Parathyroid adenoma (tissue), 2 donors: ENCODE data around the gene HOXC6.

Source experiments
- H2AFZ ChIP-seq: fragments of 300-600 bp; sonication (generic); one replicate; pipeline ENCODE4 v1.7.0; 2017; ENCODE audit warnings: antibody characterized with exemption, mild to moderate bottlenecking
- H3K27ac ChIP-seq: fragments of 300-600 bp; sonication (generic); one replicate; pipeline ENCODE4 v1.7.0; 2017
- H3K27me3 ChIP-seq: fragments of 300-600 bp; sonication (generic); one replicate; pipeline ENCODE4 v1.7.0; 2017; ENCODE audit warnings: low read length; ENCODE audit not compliant: control insufficient read depth, insufficient read depth
- H3K36me3 ChIP-seq: fragments of 300-600 bp; sonication (generic); one replicate; pipeline ENCODE4 v1.7.0; 2017; ENCODE audit warnings: low read length; ENCODE audit not compliant: control insufficient read depth, insufficient read depth
- H3K4me1 ChIP-seq: fragments of 300-600 bp; sonication (generic); one replicate; pipeline ENCODE4 v1.7.0; 2017; ENCODE audit warnings: control low read depth
- H3K4me2 ChIP-seq: fragments of 300-600 bp; sonication (generic); one replicate; pipeline ENCODE4 v1.7.0; 2017; ENCODE audit warnings: low read length
- H3K4me3 ChIP-seq: fragments of 300-600 bp; sonication (generic); one replicate; pipeline ENCODE4 v1.7.0; 2017; ENCODE audit warnings: low read depth, low read length
- H3K79me2 ChIP-seq: fragments of 300-600 bp; sonication (generic); one replicate; pipeline ENCODE4 v1.7.0; 2017; ENCODE audit warnings: control low read depth
- H3K9ac ChIP-seq: fragments of 300-600 bp; sonication (generic); one replicate; pipeline ENCODE4 v1.7.0; 2017; ENCODE audit warnings: mild to moderate bottlenecking
- H3K9me3 ChIP-seq: fragments of 300-600 bp; sonication (generic); one replicate; pipeline ENCODE4 v1.7.0; 2017; ENCODE audit warnings: low read length; ENCODE audit not compliant: control insufficient read depth
- TF ChIP-seq, protein P1 (sequence below): fragments of 300-600 bp; sonication (generic); IDR thresholded peaks from one replicate; pipeline ENCODE4 v1.7.0; 2017; ENCODE audit warnings: antibody characterized with exemption, mild to moderate bottlenecking
- donor health status: primary hyperparathyroidism.

The HOXC6 gene

DNA sequence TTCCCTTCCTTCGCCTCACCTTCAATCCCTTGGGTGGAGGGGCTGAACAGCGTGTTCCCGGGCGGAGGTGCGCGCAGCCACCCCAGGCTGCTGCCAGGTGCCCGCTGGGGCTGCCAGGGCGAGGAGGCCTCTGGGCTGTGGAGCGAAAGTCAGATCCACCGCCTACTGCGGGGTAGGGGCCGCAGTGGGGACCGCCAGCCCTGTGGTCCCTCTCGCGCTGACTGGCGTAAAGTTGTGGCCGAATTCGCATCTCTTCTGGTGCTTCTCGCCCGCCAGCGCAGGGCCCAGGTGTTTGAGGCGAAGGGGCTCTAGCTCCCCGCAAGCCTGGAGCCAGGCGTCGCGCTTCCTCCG is 18.5 kb downstream of the HOXC6 start:
- no peaks in the 10 kb centered on the region for H3K9me3 ChIP-seq
- H3K4me1 ChIP-seq: no peaks in the 10 kb centered on the region
- H3K36me3 ChIP-seq: no peaks in the 10 kb centered on the region
- H3K27me3 ChIP-seq: peaks cover 16% of the 10 kb centered on the region
- no peak overlapping the region for H3K4me2 ChIP-seq
- TF ChIP-seq, protein P1, sequence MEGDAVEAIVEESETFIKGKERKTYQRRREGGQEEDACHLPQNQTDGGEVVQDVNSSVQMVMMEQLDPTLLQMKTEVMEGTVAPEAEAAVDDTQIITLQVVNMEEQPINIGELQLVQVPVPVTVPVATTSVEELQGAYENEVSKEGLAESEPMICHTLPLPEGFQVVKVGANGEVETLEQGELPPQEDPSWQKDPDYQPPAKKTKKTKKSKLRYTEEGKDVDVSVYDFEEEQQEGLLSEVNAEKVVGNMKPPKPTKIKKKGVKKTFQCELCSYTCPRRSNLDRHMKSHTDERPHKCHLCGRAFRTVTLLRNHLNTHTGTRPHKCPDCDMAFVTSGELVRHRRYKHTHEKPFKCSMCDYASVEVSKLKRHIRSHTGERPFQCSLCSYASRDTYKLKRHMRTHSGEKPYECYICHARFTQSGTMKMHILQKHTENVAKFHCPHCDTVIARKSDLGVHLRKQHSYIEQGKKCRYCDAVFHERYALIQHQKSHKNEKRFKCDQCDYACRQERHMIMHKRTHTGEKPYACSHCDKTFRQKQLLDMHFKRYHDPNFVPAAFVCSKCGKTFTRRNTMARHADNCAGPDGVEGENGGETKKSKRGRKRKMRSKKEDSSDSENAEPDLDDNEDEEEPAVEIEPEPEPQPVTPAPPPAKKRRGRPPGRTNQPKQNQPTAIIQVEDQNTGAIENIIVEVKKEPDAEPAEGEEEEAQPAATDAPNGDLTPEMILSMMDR: no peak
- no peak overlapping the region for H3K9ac ChIP-seq
- no peak overlapping the region for H3K27ac ChIP-seq
- no peaks in the 10 kb centered on the region for H3K79me2 ChIP-seq
- H2AFZ ChIP-seq: no peak overlapping the region
- H3K4me3 ChIP-seq: no peak overlapping the region

DNA sequence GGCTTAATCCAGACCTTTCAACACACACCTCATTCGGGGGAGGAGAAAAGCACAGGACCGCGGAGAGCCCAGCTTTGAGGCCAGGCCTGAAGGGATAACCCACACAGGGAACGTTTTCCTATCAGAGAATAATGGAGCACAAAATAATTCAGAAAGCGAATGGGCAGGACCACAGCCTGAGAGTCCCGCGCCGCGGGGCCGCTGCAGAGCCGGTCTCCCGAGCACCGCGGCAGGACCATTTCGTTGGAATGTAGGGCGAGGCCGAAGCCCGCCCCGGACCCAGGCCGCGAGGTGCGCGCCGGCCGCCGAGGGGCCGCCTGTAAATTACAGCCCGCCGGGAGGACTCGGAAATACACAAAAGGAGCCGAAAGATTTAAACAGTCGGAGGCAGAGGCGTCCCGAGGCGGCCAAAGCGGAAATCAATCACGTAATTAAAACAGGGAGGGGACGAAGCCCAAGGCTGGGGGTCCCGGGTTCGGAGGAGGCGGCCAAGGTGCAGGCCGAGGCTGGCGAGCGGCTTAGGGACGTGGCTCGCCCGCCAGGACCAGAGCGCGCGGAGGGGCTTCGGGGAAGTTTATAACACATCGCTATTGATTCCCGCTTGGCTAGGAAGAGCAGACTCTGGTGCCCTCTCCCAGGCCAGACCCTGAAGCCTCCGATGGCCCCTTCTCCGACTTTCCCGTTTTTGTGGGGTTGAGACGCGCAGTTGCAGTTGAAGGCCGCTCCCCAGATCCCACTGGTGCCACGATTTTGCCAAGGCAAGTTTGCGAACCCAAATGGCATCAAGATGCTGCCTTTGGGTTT is 19.1 kb downstream of the HOXC6 start:
- Histone ChIP-seq H3K27me3 (peaks cover 16% of the 10 kb centered on the region), H3K9me3 (no peaks in the 10 kb centered on the region), H3K36me3 (no peaks in the 10 kb centered on the region), H3K27ac (no peak overlapping the region), H3K4me3 (no peak overlapping the region), H3K4me1 (no peaks in the 10 kb centered on the region), H3K9ac (no peak overlapping the region), H2AFZ (no peak overlapping the region), H3K4me2 (no peak overlapping the region), H3K79me2 (no peaks in the 10 kb centered on the region)
- TF ChIP-seq, protein P1: no peak

DNA sequence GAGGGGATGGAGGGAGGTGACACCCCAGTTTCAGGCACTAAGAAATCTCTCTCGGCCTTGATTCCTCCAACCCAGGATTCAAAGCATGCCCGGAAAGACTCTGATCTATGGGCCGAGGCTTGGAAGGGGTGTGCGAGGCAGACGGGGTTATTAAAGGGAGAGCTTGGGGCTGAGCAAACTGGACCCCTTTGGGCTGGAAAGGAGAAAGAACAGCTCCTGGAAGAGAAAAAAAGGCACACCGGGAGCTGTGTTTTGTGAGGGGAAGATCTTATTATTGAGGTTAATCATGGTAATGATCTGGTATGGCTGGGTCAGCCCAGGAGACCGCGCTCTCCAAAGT is 19.7 kb downstream of the HOXC6 start:
- H3K4me1 ChIP-seq: no peaks in the 10 kb centered on the region
- peaks cover 16% of the 10 kb centered on the region for H3K27me3 ChIP-seq
- H3K9ac ChIP-seq: no peak overlapping the region
- H3K4me2 ChIP-seq: no peak overlapping the region
- no peak overlapping the region for H3K4me3 ChIP-seq
- H3K9me3 ChIP-seq: no peaks in the 10 kb centered on the region
- no peak overlapping the region for H2AFZ ChIP-seq
- no peak overlapping the region for H3K27ac ChIP-seq
- TF ChIP-seq, protein P1: no peak
- no peaks in the 10 kb centered on the region for H3K36me3 ChIP-seq
- no peaks in the 10 kb centered on the region for H3K79me2 ChIP-seq

DNA sequence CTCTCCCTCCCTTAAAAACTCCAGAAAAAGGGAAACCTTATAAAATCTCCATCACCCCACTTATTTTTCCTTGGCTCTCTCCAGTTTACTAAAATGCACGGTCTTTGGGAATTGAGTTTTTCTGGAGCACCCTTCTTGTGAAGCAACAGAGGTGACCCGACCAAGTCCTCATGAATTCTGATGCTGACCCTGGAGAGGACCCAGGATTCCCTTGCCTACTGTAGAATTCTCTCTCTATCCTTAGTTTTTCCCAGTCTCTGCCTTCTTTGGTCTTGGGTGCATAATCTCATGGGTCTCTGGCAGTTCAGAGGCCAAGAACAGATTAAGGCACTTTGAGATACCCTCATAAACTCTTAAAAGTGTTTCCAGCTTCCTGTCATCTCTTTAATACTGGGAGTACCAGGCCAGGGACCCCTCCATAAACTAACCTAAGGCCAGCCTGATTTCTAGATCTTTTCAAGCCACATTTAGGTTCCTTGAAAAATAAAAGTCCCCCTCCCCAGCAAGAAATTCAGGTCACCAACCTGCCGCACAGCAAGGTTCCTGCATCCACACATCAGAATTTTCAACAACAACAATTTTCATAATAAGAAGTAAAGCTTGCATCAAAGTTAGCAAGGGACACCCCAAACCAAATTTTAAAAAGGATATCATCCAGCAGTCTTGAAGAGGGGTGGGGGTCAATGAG is 20.3 kb downstream of the HOXC6 start:
- Histone ChIP-seq H3K4me3 (no peak overlapping the region), H3K36me3 (no peaks in the 10 kb centered on the region), H3K9ac (no peak overlapping the region), H3K9me3 (no peaks in the 10 kb centered on the region), H3K27me3 (peaks cover 16% of the 10 kb centered on the region), H3K4me2 (no peak overlapping the region), H3K27ac (no peak overlapping the region), H3K4me1 (no peaks in the 10 kb centered on the region), H2AFZ (no peak overlapping the region), H3K79me2 (no peaks in the 10 kb centered on the region)
- TF ChIP-seq, protein P1: no peak
